HepG2 (cell line): ENCODE data around the gene RNF6. TPM values are rescaled to one million over a fixed set of nuclear protein-coding genes. Genes with fewer than 3 reads are reported as not detected.

Experiments used
- ATAC-seq: fragments of 200-7000 bp; cut with Tn5 transposase; 3 replicates; pipeline ENCODE4 v1.9.1; 2020; ENCODE audit warnings: mild to moderate bottlenecking, moderate library complexity
- BruUV-seq: library from RNA; stranded (reverse); fragments of 400-500 nt; replicated peaks from 2 replicates; lab custom pipeline; 2021; lab: Mats Ljungman, UMichigan
- CTCF ChIA-PET: fragments of 300-600 bp; formaldehyde crosslinking; extraction: SDS; loops from one replicate; lab custom pipeline; 2021; ENCODE audit warnings: low total read pairs, inconsistent platforms, low intra/inter-chr PET ratio; lab: Yijun Ruan, JAX
- POLR2A ChIA-PET: fragments of 350-600 bp; sonication (Branson Sonifier 250); formaldehyde crosslinking; loops from one replicate; lab custom pipeline; 2020; ENCODE audit warnings: antibody characterized with exemption, inconsistent platforms; lab: Yijun Ruan, JAX
- DNase-seq: peaks from one replicate; pipeline ENCODE4 v3.0.0-alpha.2; 2015; ENCODE audit warnings: low spot score
- FAIRE-seq: peaks from 3 replicates; lab custom pipeline; 2011; peaks lifted over from hg19 to GRCh38; lab: Jason Lieb, UNC
- H2AFZ ChIP-seq: one replicate; pipeline ENCODE4 v1.6.1; 2011; ENCODE audit warnings: low read length, inconsistent platforms
- H3K27ac ChIP-seq: fragments of 300-600 bp; 3 replicates; pipeline ENCODE4 v1.8.0; 2011; ENCODE audit warnings: mixed run types, mild to moderate bottlenecking, mixed read lengths, low read length, inconsistent platforms; ENCODE audit not compliant: insufficient read depth; ENCODE audit errors: extremely low read length
- H3K27me3 ChIP-seq, 2 experiments: fragments of 200-600 bp in 1 of 2; 2 replicates in 1 of 2; 3 replicates in 1 of 2; pipeline versions ENCODE4 v1.6.0 to v1.8.0; 2011; ENCODE audit warnings: low read length in 2 of 2, mild to moderate bottlenecking in 2 of 2, moderate library complexity in 2 of 2, inconsistent platforms in 1 of 2; ENCODE audit not compliant: insufficient read depth in 2 of 2, control insufficient read depth in 1 of 2
- H3K36me3 ChIP-seq, 2 experiments: fragments of 200-600 bp in 1 of 2; replicated peaks in 1 of 2; 2 replicates in 1 of 2; 3 replicates in 1 of 2; pipeline versions ENCODE4 v1.5.1 to v1.8.0; 2011; ENCODE audit warnings: low read length in 2 of 2, inconsistent platforms in 1 of 2; ENCODE audit not compliant: insufficient read depth in 2 of 2, control insufficient read depth in 1 of 2
- H3K4me1 ChIP-seq: 2 replicates; pipeline ENCODE4 v1.5.1; 2012; ENCODE audit warnings: low read length, inconsistent platforms; ENCODE audit not compliant: insufficient read depth
- H3K4me2 ChIP-seq: 2 replicates; pipeline ENCODE4 v1.6.0; 2011; ENCODE audit warnings: low read depth, low read length, inconsistent platforms
- H3K4me3 ChIP-seq, 3 experiments: fragments of 200-600 bp in 1 of 3; sonication (generic), shearing (Covaris generic) in 1 of 3; replicated peaks in 1 of 3; 2 replicates each; pipeline ENCODE4 v1.5.1; 2011 to 2016; ENCODE audit warnings: low read length in 3 of 3, inconsistent platforms in 2 of 3, low read depth in 2 of 3, mild to moderate bottlenecking in 2 of 3, control low read depth in 1 of 3, mixed read lengths in 1 of 3; ENCODE audit not compliant: insufficient read depth in 1 of 3
- H3K79me2 ChIP-seq: one replicate; pipeline ENCODE4 v1.6.1; 2011; ENCODE audit warnings: low read length, inconsistent platforms; ENCODE audit not compliant: insufficient read depth
- H3K9ac ChIP-seq: 2 replicates; pipeline ENCODE4 v1.6.0; 2011; ENCODE audit warnings: mild to moderate bottlenecking, low read depth, low read length, inconsistent platforms; ENCODE audit not compliant: insufficient read depth
- H3K9me3 ChIP-seq: 2 replicates; pipeline ENCODE4 v1.5.1; 2012; ENCODE audit warnings: mild to moderate bottlenecking, low read length
- H4K20me1 ChIP-seq: 2 replicates; pipeline ENCODE4 v1.6.0; 2011; ENCODE audit warnings: inconsistent platforms, mild to moderate bottlenecking, low read length, moderate library complexity; ENCODE audit not compliant: insufficient read depth
- ASH2L ChIP-seq: fragments of 300-600, 200-600 bp; sonication (generic); IDR thresholded peaks from 2 replicates; pipeline ENCODE4 v1.7.0; 2017; ENCODE audit warnings: low read depth, mild to moderate bottlenecking, moderate library complexity, mixed read lengths, low read length; ENCODE audit not compliant: insufficient read length
- BRCA1 ChIP-seq: sonication (generic); formaldehyde crosslinking; IDR thresholded peaks from 2 replicates; pipeline ENCODE4 v1.4.0; 2020; ENCODE audit warnings: missing genetic modification reagents
- DNMT3B ChIP-seq: conservative IDR thresholded peaks from 2 replicates; pipeline ENCODE4 v1.6.1; 2016; ENCODE audit warnings: missing biosample characterization, control low read depth
- FOXJ3 ChIP-seq: sonication (generic); formaldehyde crosslinking; IDR thresholded peaks from 2 replicates; pipeline ENCODE4 v1.4.0; 2020; ENCODE audit warnings: missing genetic modification reagents, mild to moderate bottlenecking, borderline replicate concordance
- FOXM1 ChIP-seq: sonication (generic); formaldehyde crosslinking; IDR thresholded peaks from 2 replicates; pipeline ENCODE4 v1.5.0; 2020; ENCODE audit warnings: missing genetic modification reagents
- JARID2 ChIP-seq: sonication (generic); formaldehyde crosslinking; IDR thresholded peaks from 2 replicates; pipeline ENCODE4 v1.8.1; 2023; ENCODE audit warnings: missing genetic modification reagents, inconsistent platforms; ENCODE audit not compliant: insufficient replicate concordance
- NFE2 ChIP-seq: sonication (generic); formaldehyde crosslinking; IDR thresholded peaks from 2 replicates; pipeline ENCODE4 v1.4.0; 2020; ENCODE audit warnings: missing genetic modification reagents
- NFIC ChIP-seq: IDR thresholded peaks from 2 replicates; pipeline ENCODE4 v1.6.1; 2012; ENCODE audit warnings: mild to moderate bottlenecking, low read length, inconsistent platforms
- ZFP82 ChIP-seq: sonication (generic); formaldehyde crosslinking; IDR thresholded peaks from 2 replicates; pipeline ENCODE4 v1.5.1; 2020; ENCODE audit warnings: mild to moderate bottlenecking, missing genetic modification reagents, borderline replicate concordance
- ZNF225 ChIP-seq: sonication (generic); formaldehyde crosslinking; IDR thresholded peaks from 2 replicates; pipeline ENCODE4 v1.4.0; 2020; ENCODE audit warnings: mild to moderate bottlenecking, missing genetic modification reagents
- ZNF629 ChIP-seq: sonication (generic); formaldehyde crosslinking; conservative IDR thresholded peaks from 2 replicates; pipeline ENCODE4 v1.5.0; 2020; ENCODE audit warnings: missing genetic modification reagents
- ZNF772 ChIP-seq: sonication (generic); formaldehyde crosslinking; IDR thresholded peaks from 2 replicates; pipeline ENCODE4 v1.5.0; 2020; ENCODE audit warnings: mild to moderate bottlenecking, missing genetic modification reagents
- WGBS: methylation state at CpG from one replicate; pipeline ENCODE4 v1.1.6; 2017; ENCODE audit warnings: low lambda C conversion rate; 5-methylcytosine and 5-hydroxymethylcytosine counted together
- in situ Hi-C: cut with HindIII; loops from 2 replicates; pipeline ENCODE4 v1.10.0; 2017; ENCODE audit warnings: low pct_unique_long_range_greater_than_20kb; ENCODE audit not compliant: extremely low pct_ligation_motif_present
- intact Hi-C: fragments of 100-400 bp; cut with micrococcal nuclease; formaldehyde crosslinking; loops from one replicate; pipeline ENCODE4 v1.10.0; 2022; ENCODE audit not compliant: unreplicated experiment
- polyA plus RNA-seq, 8 experiments: library from polyadenylated mRNA; depleted of rRNA in 3 of 8; stranded (reverse) in 7 of 8; unstranded in 1 of 8; fragments of >200 nt; fragmentation: Illumina TruSeq in 4 of 8; extraction: Trizol in 4 of 8; gene quantifications; 2 replicates each; pipeline versions ENCODE4 v1.2.1 to v1.2.3, GENCODE V29; 2011 to 2016; ENCODE audit warnings: low read depth in 4 of 8, missing spikeins in 1 of 8, mixed read lengths in 1 of 8; ENCODE audit not compliant: insufficient read depth in 1 of 8
- total RNA-seq, 5 experiments: library from RNA; depleted of rRNA; stranded (reverse); fragments of >200 nt; fragmentation: Illumina TruSeq; extraction: Trizol; gene quantifications; 2 replicates each; pipeline ENCODE4 v1.2.3, GENCODE V29; 2016; ENCODE audit warnings: low read depth in 1 of 5
- TF ChIP-seq, protein P1 (sequence below), 2 experiments: sonication (generic) in 1 of 2; formaldehyde crosslinking in 1 of 2; IDR thresholded peaks; 2 replicates each; pipeline versions ENCODE4 v1.4.0 to v1.6.1; 2016 to 2020; ENCODE audit warnings: borderline replicate concordance in 1 of 2, low read depth in 1 of 2, mild to moderate bottlenecking in 1 of 2, missing genetic modification reagents in 1 of 2
- TF ChIP-seq, protein P2 (sequence below): sonication (generic); formaldehyde crosslinking; IDR thresholded peaks from 2 replicates; pipeline ENCODE4 v1.4.0; 2020; ENCODE audit warnings: mild to moderate bottlenecking, missing genetic modification reagents, borderline replicate concordance

RNF6 gene
- total and polyA plus RNA-seq, 2 of the 13 experiments (the other 11 are each of a cell fraction or from before 2014, with no cell fraction given), result 14.6 to 36.8 TPM

DNA sequence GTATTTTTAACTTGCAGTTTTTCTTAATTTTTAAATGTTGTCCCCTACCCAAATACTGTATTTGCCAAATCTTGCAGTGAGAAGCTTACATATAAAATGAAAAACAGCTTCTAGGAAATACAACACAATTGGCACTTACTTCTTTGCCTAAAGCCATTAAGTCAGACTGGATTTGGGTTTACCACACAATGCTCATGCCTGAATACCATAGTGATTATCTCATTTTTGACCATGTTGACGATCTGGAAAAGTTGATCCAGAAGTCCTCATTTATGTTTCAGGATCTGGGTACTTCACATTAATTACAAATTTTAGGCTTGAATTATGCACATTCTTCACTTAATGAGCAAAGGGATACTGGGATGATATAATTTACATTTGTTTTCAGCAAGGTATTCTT lies 2.4 kb downstream of the RNF6 start:
- no peak for FAIRE-seq
- CTCF ChIA-PET, result no interaction called here
- no peak overlapping the region for H3K4me3 ChIP-seq

More for the DNA sequence above, 2.4 kb downstream of the RNF6 start:
- TF ChIP-seq ZNF772 (CRISPR knock-in tag), result no peak
- no peak for TF ChIP-seq FOXM1 (CRISPR knock-in tag)
- TF ChIP-seq FOXJ3 (CRISPR knock-in tag), result no peak
- no peak for TF ChIP-seq ASH2L
- no peak for TF ChIP-seq ZNF629 (CRISPR knock-in tag)
- TF ChIP-seq ZFP82, result no peak
- TF ChIP-seq ZNF225 (CRISPR knock-in tag), result no peak
- TF ChIP-seq NFE2 (CRISPR knock-in tag), result no peak
- no peak for TF ChIP-seq DNMT3B (CRISPR knock-in tag)
- TF ChIP-seq, protein P1, sequence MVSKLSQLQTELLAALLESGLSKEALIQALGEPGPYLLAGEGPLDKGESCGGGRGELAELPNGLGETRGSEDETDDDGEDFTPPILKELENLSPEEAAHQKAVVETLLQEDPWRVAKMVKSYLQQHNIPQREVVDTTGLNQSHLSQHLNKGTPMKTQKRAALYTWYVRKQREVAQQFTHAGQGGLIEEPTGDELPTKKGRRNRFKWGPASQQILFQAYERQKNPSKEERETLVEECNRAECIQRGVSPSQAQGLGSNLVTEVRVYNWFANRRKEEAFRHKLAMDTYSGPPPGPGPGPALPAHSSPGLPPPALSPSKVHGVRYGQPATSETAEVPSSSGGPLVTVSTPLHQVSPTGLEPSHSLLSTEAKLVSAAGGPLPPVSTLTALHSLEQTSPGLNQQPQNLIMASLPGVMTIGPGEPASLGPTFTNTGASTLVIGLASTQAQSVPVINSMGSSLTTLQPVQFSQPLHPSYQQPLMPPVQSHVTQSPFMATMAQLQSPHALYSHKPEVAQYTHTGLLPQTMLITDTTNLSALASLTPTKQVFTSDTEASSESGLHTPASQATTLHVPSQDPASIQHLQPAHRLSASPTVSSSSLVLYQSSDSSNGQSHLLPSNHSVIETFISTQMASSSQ (IDR thresholded peaks at IDR 0.05; ENCODE audit: low read depth), result no peak
- TF ChIP-seq, protein P1 (CRISPR knock-in tag; IDR thresholded peaks at IDR 0.05; ENCODE audit: borderline replicate concordance), result no peak
- no peak for TF ChIP-seq BRCA1 (CRISPR knock-in tag)
- no peak for TF ChIP-seq JARID2 (CRISPR knock-in tag)
- TF ChIP-seq, protein P2, sequence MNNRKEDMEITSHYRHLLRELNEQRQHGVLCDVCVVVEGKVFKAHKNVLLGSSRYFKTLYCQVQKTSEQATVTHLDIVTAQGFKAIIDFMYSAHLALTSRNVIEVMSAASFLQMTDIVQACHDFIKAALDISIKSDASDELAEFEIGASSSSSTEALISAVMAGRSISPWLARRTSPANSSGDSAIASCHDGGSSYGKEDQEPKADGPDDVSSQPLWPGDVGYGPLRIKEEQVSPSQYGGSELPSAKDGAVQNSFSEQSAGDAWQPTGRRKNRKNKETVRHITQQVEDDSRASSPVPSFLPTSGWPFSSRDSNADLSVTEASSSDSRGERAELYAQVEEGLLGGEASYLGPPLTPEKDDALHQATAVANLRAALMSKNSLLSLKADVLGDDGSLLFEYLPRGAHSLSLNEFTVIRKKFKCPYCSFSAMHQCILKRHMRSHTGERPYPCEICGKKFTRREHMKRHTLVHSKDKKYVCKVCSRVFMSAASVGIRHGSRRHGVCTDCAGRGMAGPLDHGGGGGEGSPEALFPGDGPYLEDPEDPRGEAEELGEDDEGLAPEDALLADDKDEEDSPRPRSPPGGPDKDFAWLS, result no peak
- TF ChIP-seq NFIC, result no peak
- TF ChIP-seq, all 625 proteins: peak for 0
- no TSS peak for BruUV-seq
- in situ Hi-C loops (no loop called here), intact Hi-C loops (loop anchor here (2.0 kb wide), 1 partner anchor 35 kb away; the partner anchor contains the start of gene CDK8)
- POLR2A ChIA-PET, result no interaction called here
- no peak for DNase-seq
- peaks cover 12% of the 10 kb centered on the region for H3K79me2 ChIP-seq
- H3K27me3 ChIP-seq, result no peaks in the 10 kb centered on the region; a peak in 1 of 5 replicates
- H4K20me1 ChIP-seq, result no peaks in the 10 kb centered on the region
- H3K36me3 ChIP-seq, result peaks cover 8 to 22% of the 10 kb centered on the region in 2 experiments
- no peak overlapping the region for H3K4me2 ChIP-seq
- H2AFZ ChIP-seq, result no peak overlapping the region
- no peak for ATAC-seq
- peaks cover 27% of the 10 kb centered on the region for H3K4me1 ChIP-seq
- WGBS, result 94% methylated on average over 1 of the region's 1 CpG
- no peaks in the 10 kb centered on the region for H3K9me3 ChIP-seq
- H3K27ac ChIP-seq, result no peak overlapping the region
- no peak overlapping the region for H3K9ac ChIP-seq
